BE2C (cell line): ENCODE data around the gene WNT4. TPM values are rescaled to one million over a fixed set of nuclear protein-coding genes. Genes with fewer than 3 reads are reported as not detected.
A peak's percentile ranks its signal among the peaks of the same experiment; 100 is the strongest.

Source experiments
- DNase-seq: peaks from one replicate; pipeline ENCODE4 v3.0.0-alpha.2; 2020
- H3K27me3 ChIP-seq: fragments of 250-450 bp; sonication (Bioruptor Pico); 2 replicates; pipeline ENCODE4 v1.5.1; 2020; ENCODE audit warnings: mild to moderate bottlenecking
- H3K36me3 ChIP-seq: fragments of 250-450 bp; sonication (Bioruptor Pico); 2 replicates; pipeline ENCODE4 v1.5.1; 2020; ENCODE audit warnings: mild to moderate bottlenecking
- H3K4me1 ChIP-seq: fragments of 250-450 bp; sonication (Bioruptor Pico); 2 replicates; pipeline ENCODE4 v1.5.1; 2020
- H3K4me3 ChIP-seq: 2 replicates; pipeline ENCODE4 v1.5.1; 2011; ENCODE audit warnings: low read depth, low read length
- H3K9me3 ChIP-seq: fragments of 250-450 bp; sonication (Bioruptor Pico); 2 replicates; pipeline ENCODE4 v1.5.1; 2020
- CTCF ChIP-seq: IDR thresholded peaks from 2 replicates; pipeline ENCODE4 v1.5.1; 2012; ENCODE audit warnings: mild to moderate bottlenecking, low read depth, low read length
- polyA plus RNA-seq: library from polyadenylated mRNA; unstranded; fragments of >200 nt; gene quantifications from one replicate; pipeline ENCODE4 v1.2.1, GENCODE V29; 2012; ENCODE audit warnings: low read depth, missing spikeins; ENCODE audit not compliant: insufficient read length, insufficient read depth

WNT4 gene
- polyA plus RNA-seq = 1.4 TPM

- H3K27me3 ChIP-seq = 0 out of 2 replicates have a peak, but pooled peaks cover 4% of the 10 kb centered on the region
- H3K4me1 ChIP-seq = peaks cover 9% of the 10 kb centered on the region; the same call in 1 of the 2 replicates
- peak; percentile 44 for DNase-seq
- no peak for TF ChIP-seq CTCF
- H3K36me3 ChIP-seq = no peaks in the 10 kb centered on the region
- H3K4me3 ChIP-seq = peak within 1 kb of the TSS; percentile 31
- no peaks in the 10 kb centered on the region for H3K9me3 ChIP-seq
Observed at GRCh38 chr1:22143065-22144033, at the start of gene WNT4. Gene WNT4 (minus strand): TSS chr1:22143097. CDS start chr1:22142922, 175 bp downstream.

- TF ChIP-seq CTCF = no peak
- H3K4me1 ChIP-seq = no peaks in the 10 kb centered on the region
- no peak overlapping the region for H3K4me3 ChIP-seq
- H3K27me3 ChIP-seq = no peaks in the 10 kb centered on the region
- DNase-seq = no peak
- H3K36me3 ChIP-seq = no peaks in the 10 kb centered on the region
- no peaks in the 10 kb centered on the region for H3K9me3 ChIP-seq
Observed at GRCh38 chr1:22190731-22191130, 47.8 kb upstream of the WNT4 start.

DNA sequence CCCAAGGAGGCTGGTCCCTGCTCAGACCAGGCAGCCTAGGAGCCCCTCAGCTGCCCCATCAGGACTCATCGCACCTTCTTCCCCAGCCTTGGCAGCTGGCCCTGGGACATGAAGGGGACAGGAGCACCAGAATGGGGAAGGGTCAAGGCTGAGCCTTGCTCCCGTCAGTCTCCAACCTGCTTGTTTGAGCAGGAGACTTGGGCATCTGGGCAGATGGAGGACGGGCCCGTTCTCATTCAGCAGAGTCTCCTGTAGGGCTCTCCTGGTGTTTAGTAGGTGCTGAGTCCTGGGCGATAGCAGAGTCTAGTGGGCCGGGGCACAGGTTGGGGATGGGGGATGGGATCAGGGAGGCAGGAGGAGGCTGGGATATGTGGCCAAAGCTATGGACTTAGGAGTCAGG is 47.4 kb upstream of the WNT4 start:
- no peak for TF ChIP-seq CTCF
- no peak for DNase-seq
- no peaks in the 10 kb centered on the region for H3K27me3 ChIP-seq
- no peaks in the 10 kb centered on the region for H3K36me3 ChIP-seq
- H3K4me3 ChIP-seq = no peak overlapping the region
- H3K4me1 ChIP-seq = no peaks in the 10 kb centered on the region
- no peaks in the 10 kb centered on the region for H3K9me3 ChIP-seq

- TF ChIP-seq CTCF = no peak
- Histone ChIP-seq H3K4me3 (no peak overlapping the region), H3K9me3 (no peaks in the 10 kb centered on the region), H3K27me3 (no peaks in the 10 kb centered on the region), H3K4me1 (no peaks in the 10 kb centered on the region), H3K36me3 (no peaks in the 10 kb centered on the region)
- DNase-seq = no peak
Observed at GRCh38 chr1:22189619-22190018, 46.7 kb upstream of the WNT4 start.

DNA sequence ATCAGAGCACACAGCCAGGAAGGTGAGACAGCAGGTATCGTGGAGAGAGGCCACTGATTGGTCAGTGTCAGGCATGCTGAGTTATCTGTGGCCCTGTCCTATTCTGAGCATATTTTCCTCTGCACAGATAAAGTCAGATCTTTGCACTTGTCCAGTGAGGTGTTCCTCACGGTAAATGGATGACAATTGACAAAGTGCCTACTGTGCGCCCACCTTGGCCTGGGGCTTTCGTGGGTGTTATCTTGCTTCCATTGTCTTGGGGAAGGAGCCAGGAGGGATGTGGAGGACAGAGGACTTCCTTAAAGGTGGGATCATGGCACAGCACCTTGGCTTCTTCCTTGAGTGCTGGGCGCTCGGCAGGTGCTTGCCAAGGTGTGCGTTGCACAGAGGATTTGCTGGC is 46.0 kb upstream of the WNT4 start:
- no peak overlapping the region for H3K4me3 ChIP-seq
- H3K27me3 ChIP-seq = no peaks in the 10 kb centered on the region
- H3K4me1 ChIP-seq = no peaks in the 10 kb centered on the region
- DNase-seq = no peak
- no peaks in the 10 kb centered on the region for H3K36me3 ChIP-seq
- H3K9me3 ChIP-seq = no peaks in the 10 kb centered on the region
- no peak for TF ChIP-seq CTCF

DNA sequence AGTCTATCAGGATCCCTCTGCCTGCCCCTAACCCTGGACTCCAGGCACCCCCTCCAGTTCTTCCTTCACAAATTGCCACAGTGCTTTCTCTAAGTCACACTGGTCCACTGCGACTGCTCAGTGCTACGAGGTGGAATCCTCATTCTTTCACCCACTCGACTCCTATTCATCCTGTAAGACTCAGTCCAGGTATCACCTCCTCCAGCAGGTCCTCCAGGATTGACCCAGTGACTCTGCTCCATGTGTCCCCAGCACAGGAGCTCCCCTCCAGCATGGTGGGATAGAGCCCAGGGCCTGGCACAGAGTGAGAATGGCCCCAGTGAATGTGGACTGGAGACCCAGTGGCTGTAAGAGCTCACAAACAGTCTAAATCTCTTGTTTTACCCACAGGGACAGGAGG is 45.5 kb upstream of the WNT4 start:
- TF ChIP-seq CTCF = no peak
- DNase-seq = no peak
- Histone ChIP-seq H3K4me1 (no peaks in the 10 kb centered on the region), H3K27me3 (no peaks in the 10 kb centered on the region), H3K4me3 (no peak overlapping the region), H3K36me3 (no peaks in the 10 kb centered on the region), H3K9me3 (no peaks in the 10 kb centered on the region)
